HepG2 (cell line): ENCODE data around the gene ATP9A.

Source experiments
- AKAP8 ChIP-seq: sonication (generic); formaldehyde crosslinking; IDR thresholded peaks from 2 replicates; pipeline ENCODE4 v1.5.1; 2020; ENCODE audit warnings: mild to moderate bottlenecking, missing genetic modification reagents
- MXI1 ChIP-seq: IDR thresholded peaks from 3 replicates; pipeline ENCODE4 v1.6.1; 2012; ENCODE audit warnings: low read depth, low read length, inconsistent platforms, borderline replicate concordance
- NFIC ChIP-seq: IDR thresholded peaks from 2 replicates; pipeline ENCODE4 v1.6.1; 2012; ENCODE audit warnings: mild to moderate bottlenecking, low read length, inconsistent platforms
- PHF20 ChIP-seq: sonication (generic); formaldehyde crosslinking; IDR thresholded peaks from 2 replicates; pipeline ENCODE4 v1.5.0; 2020; ENCODE audit warnings: mild to moderate bottlenecking, missing genetic modification reagents
- RELA ChIP-seq: sonication (generic); formaldehyde crosslinking; IDR thresholded peaks from 2 replicates; pipeline ENCODE4 v1.4.0; 2020; ENCODE audit warnings: missing genetic modification reagents
- SRSF1 ChIP-seq: fragments of 200-400 bp; formaldehyde crosslinking; optimal IDR thresholded peaks from 2 replicates; pipeline ENCODE3; 2017; ENCODE audit warnings: mild to moderate bottlenecking, low read depth, low read length, moderate library complexity
- ZNF296 ChIP-seq: sonication (generic); formaldehyde crosslinking; conservative IDR thresholded peaks from 2 replicates; pipeline ENCODE4 v1.5.0; 2020; ENCODE audit warnings: mild to moderate bottlenecking, missing genetic modification reagents
- ZNF354B ChIP-seq: sonication (generic); formaldehyde crosslinking; IDR thresholded peaks from 2 replicates; pipeline ENCODE4 v1.8.0; 2022; ENCODE audit warnings: mild to moderate bottlenecking, missing genetic modification reagents
- ZNF451 ChIP-seq: sonication (generic); formaldehyde crosslinking; IDR thresholded peaks from 2 replicates; pipeline ENCODE4 v1.5.0; 2020; ENCODE audit warnings: mild to moderate bottlenecking, missing genetic modification reagents
- ZNF501 ChIP-seq: sonication (generic); formaldehyde crosslinking; IDR thresholded peaks from 2 replicates; pipeline ENCODE4 v1.5.1; 2020; ENCODE audit warnings: mild to moderate bottlenecking, moderate library complexity, missing genetic modification reagents
- ZNF660 ChIP-seq: sonication (generic); formaldehyde crosslinking; IDR thresholded peaks from 2 replicates; pipeline ENCODE4 v1.5.1; 2020; ENCODE audit warnings: mild to moderate bottlenecking, low read depth, missing genetic modification reagents, borderline replicate concordance
- TF ChIP-seq, protein P1 (sequence below): sonication (generic); formaldehyde crosslinking; IDR thresholded peaks from 2 replicates; pipeline ENCODE4 v1.5.1; 2020; ENCODE audit warnings: missing genetic modification reagents, mild to moderate bottlenecking, borderline replicate concordance
- TF ChIP-seq, protein P2 (sequence below): sonication (generic); formaldehyde crosslinking; IDR thresholded peaks from 2 replicates; pipeline ENCODE4 v1.5.0; 2020; ENCODE audit warnings: mild to moderate bottlenecking, missing genetic modification reagents, moderate library complexity

DNA sequence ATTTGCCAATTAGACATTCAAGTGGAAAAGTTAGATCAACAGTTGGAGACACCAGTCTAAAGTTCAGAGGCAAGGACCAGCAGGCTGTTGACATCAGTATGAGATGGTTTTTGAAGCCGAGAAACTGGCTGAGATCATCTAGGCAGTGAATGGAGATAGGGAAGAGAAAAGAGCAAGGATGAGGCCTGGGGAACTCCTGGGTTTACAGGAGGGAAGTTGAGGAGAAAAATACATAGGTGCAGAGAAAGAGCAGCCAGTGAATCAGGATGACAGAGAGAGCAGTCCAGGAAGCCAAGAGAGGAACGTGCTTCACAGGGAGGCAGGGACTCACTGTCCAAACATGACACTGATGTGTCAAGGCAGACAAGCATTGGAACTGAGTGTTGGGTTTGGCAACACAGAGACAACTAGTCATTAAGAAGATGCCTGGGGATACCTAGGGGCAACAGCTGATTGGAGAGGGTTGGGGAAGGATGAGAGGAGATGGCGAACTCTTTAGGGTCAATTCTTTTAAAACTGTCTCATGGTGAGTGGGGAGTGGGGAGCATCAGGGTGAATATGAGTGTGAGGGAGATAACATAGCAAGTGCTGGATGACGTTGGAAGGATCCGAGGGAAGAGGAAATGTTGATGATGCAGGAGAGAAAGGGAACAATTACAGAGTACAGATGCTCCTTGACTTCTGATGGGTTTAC, 47.3 kb upstream of the ATP9A start:
- TF ChIP-seq AKAP8 (CRISPR knock-in tag) = no peak; the same call in 1 of the 2 replicates
- TF ChIP-seq ZNF296 = no peak
- TF ChIP-seq ZNF354B = no peak
- TF ChIP-seq, protein P1, sequence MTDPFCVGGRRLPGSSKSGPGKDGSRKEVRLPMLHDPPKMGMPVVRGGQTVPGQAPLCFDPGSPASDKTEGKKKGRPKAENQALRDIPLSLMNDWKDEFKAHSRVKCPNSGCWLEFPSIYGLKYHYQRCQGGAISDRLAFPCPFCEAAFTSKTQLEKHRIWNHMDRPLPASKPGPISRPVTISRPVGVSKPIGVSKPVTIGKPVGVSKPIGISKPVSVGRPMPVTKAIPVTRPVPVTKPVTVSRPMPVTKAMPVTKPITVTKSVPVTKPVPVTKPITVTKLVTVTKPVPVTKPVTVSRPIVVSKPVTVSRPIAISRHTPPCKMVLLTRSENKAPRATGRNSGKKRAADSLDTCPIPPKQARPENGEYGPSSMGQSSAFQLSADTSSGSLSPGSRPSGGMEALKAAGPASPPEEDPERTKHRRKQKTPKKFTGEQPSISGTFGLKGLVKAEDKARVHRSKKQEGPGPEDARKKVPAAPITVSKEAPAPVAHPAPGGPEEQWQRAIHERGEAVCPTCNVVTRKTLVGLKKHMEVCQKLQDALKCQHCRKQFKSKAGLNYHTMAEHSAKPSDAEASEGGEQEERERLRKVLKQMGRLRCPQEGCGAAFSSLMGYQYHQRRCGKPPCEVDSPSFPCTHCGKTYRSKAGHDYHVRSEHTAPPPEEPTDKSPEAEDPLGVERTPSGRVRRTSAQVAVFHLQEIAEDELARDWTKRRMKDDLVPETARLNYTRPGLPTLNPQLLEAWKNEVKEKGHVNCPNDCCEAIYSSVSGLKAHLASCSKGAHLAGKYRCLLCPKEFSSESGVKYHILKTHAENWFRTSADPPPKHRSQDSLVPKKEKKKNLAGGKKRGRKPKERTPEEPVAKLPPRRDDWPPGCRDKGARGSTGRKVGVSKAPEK (CRISPR knock-in tag) = no peak
- no peak for TF ChIP-seq SRSF1
- TF ChIP-seq PHF20 (CRISPR knock-in tag) = no peak
- 0 out of 2 replicates have a peak, but pooled peaks have one; percentile 57 for TF ChIP-seq ZNF451 (CRISPR knock-in tag)
- TF ChIP-seq ZNF501 = no peak
- no peak for TF ChIP-seq RELA (CRISPR knock-in tag)
- TF ChIP-seq, protein P2, sequence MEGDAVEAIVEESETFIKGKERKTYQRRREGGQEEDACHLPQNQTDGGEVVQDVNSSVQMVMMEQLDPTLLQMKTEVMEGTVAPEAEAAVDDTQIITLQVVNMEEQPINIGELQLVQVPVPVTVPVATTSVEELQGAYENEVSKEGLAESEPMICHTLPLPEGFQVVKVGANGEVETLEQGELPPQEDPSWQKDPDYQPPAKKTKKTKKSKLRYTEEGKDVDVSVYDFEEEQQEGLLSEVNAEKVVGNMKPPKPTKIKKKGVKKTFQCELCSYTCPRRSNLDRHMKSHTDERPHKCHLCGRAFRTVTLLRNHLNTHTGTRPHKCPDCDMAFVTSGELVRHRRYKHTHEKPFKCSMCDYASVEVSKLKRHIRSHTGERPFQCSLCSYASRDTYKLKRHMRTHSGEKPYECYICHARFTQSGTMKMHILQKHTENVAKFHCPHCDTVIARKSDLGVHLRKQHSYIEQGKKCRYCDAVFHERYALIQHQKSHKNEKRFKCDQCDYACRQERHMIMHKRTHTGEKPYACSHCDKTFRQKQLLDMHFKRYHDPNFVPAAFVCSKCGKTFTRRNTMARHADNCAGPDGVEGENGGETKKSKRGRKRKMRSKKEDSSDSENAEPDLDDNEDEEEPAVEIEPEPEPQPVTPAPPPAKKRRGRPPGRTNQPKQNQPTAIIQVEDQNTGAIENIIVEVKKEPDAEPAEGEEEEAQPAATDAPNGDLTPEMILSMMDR (CRISPR knock-in tag) = 0 out of 2 replicates have a peak, but pooled peaks have one; percentile 11
- TF ChIP-seq ZNF660 (CRISPR knock-in tag) = no peak
- TF ChIP-seq NFIC = no peak
- no peak for TF ChIP-seq MXI1
